ENCODE data around the gene HARBI1. TPM values are rescaled to one million over a fixed set of nuclear protein-coding genes. Genes with fewer than 3 reads are reported as not detected.
A peak's percentile ranks its signal among the peaks of the same experiment; 100 is the strongest.

The HARBI1 gene
- total RNA-seq, 1 experiment from 2014 or later: 7.6 TPM

- Histone ChIP-seq H3K4me3 (ENCODE audit: low read depth, low read length) (no peak overlapping the region), H3K9me3 (no peaks in the 10 kb centered on the region), H3K27me3 (replicated peaks; ENCODE audit: control insufficient read depth, insufficient read depth, low read length) (no peaks in the 10 kb centered on the region), H3K4me1 (peaks cover 16% of the 10 kb centered on the region; the same call in 1 of the 2 replicates), H3K36me3 (ENCODE audit: control insufficient read depth, insufficient read depth, low read length) (no peaks in the 10 kb centered on the region)
- intact Hi-C loops (cut with micrococcal nuclease; ENCODE audit: unreplicated experiment): no loop called here
- Mint-ChIP-seq H3K4me1 (ENCODE audit: low read depth, unreplicated experiment) (peaks cover 8% of the 10 kb centered on the region), H3K27me3 (ENCODE audit: insufficient read depth, unreplicated experiment) (no peaks in the 10 kb centered on the region), H3K36me3 (ENCODE audit: insufficient read depth, unreplicated experiment) (no peaks in the 10 kb centered on the region), H3K27ac (ENCODE audit: unreplicated experiment) (no peak overlapping the region), H3K9me3 (ENCODE audit: unreplicated experiment) (no peaks in the 10 kb centered on the region), H3K4me3 (ENCODE audit: unreplicated experiment) (no peak overlapping the region)
- CTCF ChIA-PET: interaction anchor here (0.7 kb wide), 1 partner anchor 594 kb away, joined by 5 read pairs; no protein-coding TSS in a partner anchor
- DNase-seq: no peak
- no peak for TF ChIP-seq CTCF (IDR thresholded peaks at IDR 0.05; ENCODE audit: insufficient read depth in 1 of 2, low read depth in 1 of 2, low read length in 1 of 2, severe bottlenecking in 1 of 2, unreplicated experiment in 1 of 2)
- no TSS peak for BruUV-seq (replicated peaks)
- POLR2A ChIA-PET: no interaction called here
Measured at GRCh38 chr11:46599340-46600193, 17.5 kb downstream of the HARBI1 start.

- peak overlapping the region; percentile 58 for H3K27ac Mint-ChIP-seq (ENCODE audit: unreplicated experiment)
- intact Hi-C loops (cut with micrococcal nuclease; ENCODE audit: unreplicated experiment): no loop called here
- H3K36me3 ChIP-seq (ENCODE audit: control insufficient read depth, insufficient read depth, low read length): no peaks in the 10 kb centered on the region
- ChIA-PET CTCF (no interaction called here), POLR2A (no interaction called here)
- H3K4me1 Mint-ChIP-seq (ENCODE audit: low read depth, unreplicated experiment): peaks cover 14% of the 10 kb centered on the region
- no peaks in the 10 kb centered on the region for H3K27me3 Mint-ChIP-seq (ENCODE audit: insufficient read depth, unreplicated experiment)
- no peak for TF ChIP-seq CTCF (IDR thresholded peaks at IDR 0.05; ENCODE audit: insufficient read depth in 1 of 2, low read depth in 1 of 2, low read length in 1 of 2, severe bottlenecking in 1 of 2, unreplicated experiment in 1 of 2)
- H3K9me3 Mint-ChIP-seq (ENCODE audit: unreplicated experiment): no peaks in the 10 kb centered on the region
- no peak overlapping the region for H3K4me3 Mint-ChIP-seq (ENCODE audit: unreplicated experiment)
- H3K4me3 ChIP-seq (ENCODE audit: low read depth, low read length): no peak overlapping the region
- peaks cover 7% of the 10 kb centered on the region for H3K36me3 Mint-ChIP-seq (ENCODE audit: insufficient read depth, unreplicated experiment)
- no peaks in the 10 kb centered on the region for H3K27me3 ChIP-seq (replicated peaks; ENCODE audit: control insufficient read depth, insufficient read depth, low read length)
- BruUV-seq (replicated peaks): no TSS peak
- no peak for DNase-seq
- peaks cover 20% of the 10 kb centered on the region for H3K4me1 ChIP-seq
- no peaks in the 10 kb centered on the region for H3K9me3 ChIP-seq
Measured at GRCh38 chr11:46597609-46598219, 19.3 kb downstream of the HARBI1 start.

- DNase-seq: peak; percentile 55 to 71
- H3K4me3 Mint-ChIP-seq (ENCODE audit: unreplicated experiment): no peak overlapping the region
- intact Hi-C loops (cut with micrococcal nuclease; ENCODE audit: unreplicated experiment): no loop called here
- H3K9me3 Mint-ChIP-seq (ENCODE audit: unreplicated experiment): no peaks in the 10 kb centered on the region
- no peak for TF ChIP-seq CTCF (IDR thresholded peaks at IDR 0.05; ENCODE audit: insufficient read depth in 1 of 2, low read depth in 1 of 2, low read length in 1 of 2, severe bottlenecking in 1 of 2, unreplicated experiment in 1 of 2)
- H3K4me3 ChIP-seq (ENCODE audit: low read depth, low read length): no peak overlapping the region
- ChIA-PET CTCF (interaction anchor here (0.6 kb wide), 1 partner anchor 146 kb away, joined by 3 read pairs; no protein-coding TSS in a partner anchor), POLR2A (no interaction called here)
- peaks cover 7% of the 10 kb centered on the region for H3K36me3 Mint-ChIP-seq (ENCODE audit: insufficient read depth, unreplicated experiment)
- peak overlapping the region; percentile 58 for H3K27ac Mint-ChIP-seq (ENCODE audit: unreplicated experiment)
- no peaks in the 10 kb centered on the region for H3K36me3 ChIP-seq (ENCODE audit: control insufficient read depth, insufficient read depth, low read length)
- no peaks in the 10 kb centered on the region for H3K27me3 Mint-ChIP-seq (ENCODE audit: insufficient read depth, unreplicated experiment)
- peaks cover 25% of the 10 kb centered on the region for H3K4me1 ChIP-seq
- peaks cover 14% of the 10 kb centered on the region for H3K4me1 Mint-ChIP-seq (ENCODE audit: low read depth, unreplicated experiment)
- no peaks in the 10 kb centered on the region for H3K9me3 ChIP-seq
- no TSS peak for BruUV-seq (replicated peaks)
- no peaks in the 10 kb centered on the region for H3K27me3 ChIP-seq (replicated peaks; ENCODE audit: control insufficient read depth, insufficient read depth, low read length)
Measured at GRCh38 chr11:46597155-46597554, 19.9 kb downstream of the HARBI1 start.
